ENCODE measurements around the gene KDM2B.
"Not testable (repeated sequence)": the region's sequence is repeated elsewhere in the genome, so short reads cannot be mapped to it uniquely, and the experiment has no call there.

The KDM2B gene

GRCh38 chr12:121423253-121423652 is 157.6 kb downstream of the KDM2B start:
- DNase-seq = no peak

GRCh38 chr12:121420109-121420508 is 160.7 kb downstream of the KDM2B start:
- DNase-seq = no peak

DNA sequence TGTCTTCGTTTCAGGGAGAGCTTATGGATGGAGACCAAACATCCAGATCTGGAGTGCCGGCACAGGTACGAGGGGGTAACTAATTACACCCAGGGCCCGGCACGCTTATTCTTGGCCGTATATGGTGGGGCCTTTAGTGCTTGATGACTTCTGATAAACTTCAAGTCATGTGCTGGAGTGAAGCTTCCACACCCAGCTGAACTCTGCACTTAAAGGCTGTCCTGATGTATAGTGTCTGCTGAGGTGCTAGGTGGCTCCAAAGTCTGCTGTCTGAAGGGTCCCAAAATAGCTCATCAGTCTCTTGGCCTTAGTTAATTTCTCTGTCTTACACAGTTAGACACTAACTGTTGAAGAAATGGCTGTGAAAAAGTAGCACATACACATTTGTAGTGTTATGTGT is 163.0 kb downstream of the KDM2B start:
- no peak for DNase-seq

DNA sequence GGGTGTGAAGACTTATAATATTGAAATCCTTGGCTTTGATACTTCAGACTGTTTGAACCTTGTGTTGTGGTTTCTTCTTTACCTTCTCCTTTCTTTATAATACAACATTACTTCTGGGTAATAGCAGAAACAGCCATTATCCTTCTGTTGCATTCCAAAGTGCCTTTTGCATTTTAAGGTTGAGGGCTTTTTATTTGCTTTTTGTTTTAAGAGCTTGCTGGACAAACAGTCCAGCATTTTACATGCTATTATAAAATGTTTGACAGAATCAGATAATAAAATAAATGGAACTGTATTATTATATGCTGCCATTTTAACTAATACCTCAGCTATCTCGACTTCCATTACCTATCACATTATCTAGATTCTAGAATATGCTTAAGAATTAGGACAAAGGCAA is 166.9 kb downstream of the KDM2B start:
- no peak for DNase-seq

DNA sequence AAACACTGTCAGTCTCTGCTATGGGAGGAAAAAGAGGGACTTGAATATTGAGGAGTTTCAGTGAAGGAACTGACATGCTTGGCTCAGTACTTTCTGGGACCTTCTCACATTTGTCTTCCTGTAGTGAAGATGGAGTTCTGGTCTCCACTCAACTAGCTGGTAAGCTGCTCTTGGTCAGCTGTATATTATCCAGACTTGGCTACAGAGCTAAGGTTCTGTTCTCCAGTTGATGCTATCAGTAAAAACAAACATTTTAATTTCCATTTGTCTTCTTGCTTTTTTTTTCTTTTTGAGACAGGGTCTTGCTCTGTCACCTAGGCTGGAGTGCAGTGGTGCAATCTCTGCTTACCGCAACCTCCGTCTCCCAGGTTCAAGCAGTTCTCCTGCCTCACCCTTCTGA is 175.6 kb downstream of the KDM2B start:
- DNase-seq = no peak

DNA sequence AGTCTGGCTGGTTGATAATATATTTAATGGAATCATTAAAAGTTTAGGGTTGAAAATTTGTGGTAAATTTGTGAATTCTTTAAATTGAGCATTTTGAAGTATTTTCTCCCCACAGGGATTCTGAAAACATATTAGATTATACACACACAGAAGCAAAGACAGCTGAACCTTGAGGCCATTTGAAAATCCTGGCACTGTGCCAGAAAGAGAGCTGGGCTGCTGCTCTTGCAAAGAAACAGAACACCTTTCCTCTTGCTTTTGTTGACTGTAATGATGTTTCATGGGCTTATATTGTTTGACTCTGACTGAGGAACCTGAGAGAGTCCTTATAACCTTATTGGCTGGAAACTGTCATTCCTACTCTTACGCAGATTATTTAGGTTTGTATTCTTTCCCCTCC is 176.1 kb downstream of the KDM2B start:
- DNase-seq = no peak

DNA sequence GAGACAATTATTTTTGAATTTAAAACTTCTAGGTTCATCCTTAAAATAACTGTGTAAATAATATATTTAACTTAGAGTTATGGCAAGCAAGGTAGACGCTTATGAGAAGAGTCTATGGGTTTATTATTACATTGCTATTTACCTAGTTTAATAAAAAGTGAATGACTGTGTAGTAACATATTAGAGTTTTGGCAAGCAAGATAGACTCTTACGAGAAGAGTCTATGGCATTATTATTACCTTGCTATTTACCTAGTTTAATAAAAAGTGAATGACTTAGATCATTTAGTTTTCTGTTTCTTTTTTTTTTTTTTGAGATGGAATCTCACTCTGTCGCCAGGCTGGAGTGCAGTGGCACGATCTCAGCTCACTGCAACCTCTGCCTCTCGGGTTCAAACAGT is 177.1 kb downstream of the KDM2B start:
- DNase-seq = no peak

- no peak for DNase-seq
These were observed 180.3 kb downstream of the KDM2B start for GRCh38 chr12:121400332-121401139.

DNA sequence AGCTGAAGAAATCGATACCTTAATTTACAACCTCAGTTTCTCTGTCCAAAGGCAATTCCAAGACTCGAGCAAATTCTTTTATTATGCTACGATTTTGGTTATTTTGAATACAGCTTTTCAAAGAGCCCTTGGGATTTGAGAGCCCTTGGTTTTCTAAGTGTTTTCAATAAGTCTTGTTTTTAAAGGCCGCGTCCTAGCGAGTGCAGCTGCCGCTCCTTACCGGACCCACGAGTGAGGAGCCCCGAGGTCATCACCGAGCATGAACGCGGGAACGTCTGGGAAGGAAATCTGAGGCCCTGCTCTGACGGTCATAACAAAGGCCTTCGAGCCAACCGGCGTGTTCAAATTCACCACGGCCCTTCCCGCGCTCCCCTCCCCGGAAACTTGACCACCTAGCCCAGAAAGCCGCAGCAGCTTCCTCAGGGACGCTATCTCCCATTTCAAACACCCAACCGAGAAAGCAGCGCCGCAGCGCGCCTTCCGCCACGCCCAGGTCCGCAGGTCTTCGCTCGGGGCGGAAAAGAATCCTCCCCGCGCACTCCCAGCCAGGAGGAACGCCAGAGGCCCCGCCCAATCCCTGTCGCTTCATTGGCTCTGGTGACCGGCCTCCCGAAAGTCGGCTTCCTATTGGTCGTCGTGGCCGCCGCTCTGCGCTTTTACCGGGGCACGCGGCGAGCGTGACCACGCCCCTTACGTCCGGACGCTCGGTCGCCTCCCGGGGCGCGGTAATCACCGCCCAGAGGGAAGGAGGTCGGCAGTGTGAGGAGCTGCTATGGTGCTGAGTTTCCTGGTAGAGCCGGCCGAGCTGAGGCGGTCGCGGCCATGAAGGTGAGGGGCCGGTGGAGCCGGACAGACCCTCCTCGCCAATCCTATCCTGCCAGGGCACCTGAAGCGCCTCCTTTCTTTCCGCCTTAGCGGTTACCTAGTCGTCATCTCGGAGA is 181.2 kb downstream of the KDM2B start, which contains the start of gene RNF34:
RNF34 (plus strand) TSS at position 728 of the 941 bp plus-strand sequence; CDS start at position 823, 95 bp downstream.
- DNase-seq = peak; percentile 89

DNA sequence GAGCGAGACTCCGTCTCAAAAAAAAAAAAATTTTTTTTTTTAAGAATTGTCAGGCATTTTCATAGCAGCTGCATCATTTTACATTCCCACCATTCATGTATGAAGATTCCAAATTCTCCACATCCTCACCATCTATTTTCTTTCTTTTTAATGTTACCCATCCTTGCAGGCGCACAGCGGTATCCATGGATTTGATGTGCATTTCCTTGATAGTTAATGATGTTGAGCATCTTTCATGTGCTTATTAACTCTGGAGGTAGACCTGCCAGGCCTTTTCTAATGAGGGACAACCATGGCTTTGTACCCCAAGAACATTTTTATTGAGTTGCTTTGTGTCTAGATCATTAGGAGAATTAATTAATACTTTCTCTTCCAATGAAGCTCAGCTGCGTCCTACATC is 182.5 kb downstream of the KDM2B start:
- no peak for DNase-seq

- DNase-seq = no peak
These were observed 183.3 kb downstream of the KDM2B start for GRCh38 chr12:121397521-121397920.

GRCh38 chr12:121392325-121392716 is 188.5 kb downstream of the KDM2B start:
- no peak for DNase-seq

DNA sequence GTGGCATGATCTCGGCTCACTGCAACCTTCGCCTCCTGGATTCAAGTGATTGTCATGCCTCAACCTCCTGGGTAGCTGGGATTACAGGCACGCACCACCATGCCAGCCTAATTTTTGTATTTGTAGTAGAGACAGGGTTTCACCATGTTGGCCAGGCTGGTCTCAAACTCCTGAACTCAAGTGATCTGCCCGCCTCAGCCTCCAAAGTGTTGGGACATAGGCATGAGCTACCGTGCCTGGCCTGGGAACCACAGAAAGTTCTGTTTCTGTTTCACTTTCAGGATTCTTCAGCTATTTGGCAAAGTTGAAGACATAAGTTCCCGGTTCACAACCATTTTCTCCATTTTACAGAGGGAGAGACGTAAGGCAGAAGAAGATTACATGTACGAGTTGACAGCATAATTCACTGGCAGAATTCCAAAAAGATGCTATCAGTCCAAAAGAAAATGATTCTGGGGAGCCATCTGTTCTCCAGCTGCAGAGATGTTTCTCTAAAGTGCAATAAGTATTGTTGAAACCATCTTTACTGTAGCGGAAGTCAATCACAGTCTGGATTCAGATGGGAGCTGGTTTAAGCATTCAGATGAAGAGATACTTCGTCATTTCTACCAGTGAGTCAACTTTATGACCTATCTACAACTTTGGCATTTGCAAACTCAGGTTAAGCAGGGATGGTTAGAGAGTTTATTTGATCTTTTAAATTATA is 189.1 kb downstream of the KDM2B start:
- DNase-seq = no peak

GRCh38 chr12:121390856-121391255 is 190.0 kb downstream of the KDM2B start:
- no peak for DNase-seq

DNA sequence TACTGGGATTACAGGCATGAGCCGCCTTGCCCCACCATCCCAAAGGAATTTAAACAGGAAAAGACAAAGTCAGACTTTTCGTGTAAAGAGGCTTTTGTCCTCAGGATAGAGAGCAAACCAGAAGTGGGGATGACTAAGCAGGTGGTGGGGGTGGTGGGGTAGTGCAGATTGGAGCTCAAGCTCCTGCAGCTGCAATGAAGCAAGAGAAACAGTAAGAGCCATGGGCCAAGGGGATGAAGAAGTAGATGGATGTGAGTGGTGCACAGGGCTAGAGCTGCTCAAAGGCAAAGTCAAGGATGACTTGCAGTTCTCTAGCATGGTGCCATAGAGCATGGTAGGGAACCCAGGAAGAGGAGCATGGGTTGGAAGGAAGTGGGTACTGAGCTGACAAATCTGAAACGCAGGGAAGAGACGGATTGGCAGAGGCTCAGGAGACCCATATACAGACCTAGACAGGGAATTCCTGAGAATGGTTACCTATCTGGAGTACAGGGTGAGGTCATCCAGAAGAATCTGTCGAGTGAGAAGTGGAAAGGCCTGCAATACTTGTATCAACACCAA is 192.3 kb downstream of the KDM2B start:
- no peak for DNase-seq

DNA sequence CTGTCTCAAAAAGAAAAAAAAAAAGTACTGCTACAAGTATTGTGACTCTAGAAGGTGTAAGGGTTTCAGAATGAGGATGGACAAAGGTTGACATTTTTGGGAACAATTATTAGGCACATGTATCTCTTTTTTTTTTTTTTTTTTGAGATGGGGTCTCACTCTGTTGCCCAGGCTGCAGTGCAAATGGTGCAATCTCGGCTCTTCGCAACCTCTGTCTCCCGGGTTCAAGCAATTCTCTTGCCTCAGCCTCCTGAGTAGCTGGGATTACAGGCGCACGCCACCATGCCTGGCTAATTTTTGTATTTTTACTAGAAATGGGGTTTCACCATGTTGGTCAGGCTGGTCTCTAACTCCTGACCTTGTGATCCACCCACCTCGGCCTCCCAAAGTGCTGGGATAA is 195.9 kb downstream of the KDM2B start:
- not testable (repeated sequence) for DNase-seq

DNA sequence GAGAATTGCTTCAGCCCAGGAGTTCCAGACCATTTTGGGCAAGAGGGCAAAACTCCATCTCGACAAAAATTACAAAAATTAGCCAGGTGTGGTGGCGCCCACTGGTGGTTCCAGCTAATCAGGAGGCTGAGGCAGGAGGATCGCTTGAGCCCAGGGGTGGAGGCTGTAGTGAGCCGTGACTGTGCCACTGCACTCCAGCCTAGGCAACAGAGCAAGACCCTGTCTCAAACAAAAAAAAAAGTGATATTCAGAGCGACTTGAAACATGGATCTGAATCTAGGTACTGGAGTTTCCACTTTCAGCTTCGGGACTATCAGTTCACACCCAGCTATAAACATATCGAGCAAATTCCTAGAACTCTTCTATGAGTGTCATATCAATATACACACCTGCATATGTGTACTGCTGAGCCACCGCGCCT is 197.2 kb downstream of the KDM2B start:
- DNase-seq = no peak

DNA sequence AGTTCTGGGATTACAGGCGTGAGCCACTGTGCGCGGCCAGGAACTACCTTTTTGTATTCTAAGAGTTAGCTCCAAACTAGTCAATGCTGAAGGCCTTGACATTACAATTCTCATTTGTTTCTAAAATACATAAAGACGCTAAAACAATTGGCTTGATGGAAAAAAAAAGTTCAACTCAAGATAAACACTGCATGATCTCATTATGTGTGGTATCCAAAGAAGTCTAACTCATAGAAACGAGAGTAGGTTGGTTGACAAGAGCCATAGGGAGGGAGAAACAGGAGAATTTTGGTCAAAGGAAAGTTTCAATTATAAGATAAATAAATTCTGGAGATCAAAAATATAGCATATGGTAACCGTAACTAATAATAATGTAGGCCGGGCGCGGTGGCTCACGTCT is 200.9 kb downstream of the KDM2B start:
- no peak for DNase-seq
